OCI-LY3 (cell line): Measurements from ENCODE around the gene STARD13.

Experiments
- CTCF ChIP-seq: fragments of 200-600, 300-600 bp; sonication (generic); IDR thresholded peaks from 2 replicates; pipeline ENCODE4 v1.5.1; 2014; ENCODE audit warnings: antibody characterized with exemption, low read length, low read depth
- EZH2phosphoT487 ChIP-seq: fragments of 200-600 bp; shearing (Covaris generic); IDR thresholded peaks from 2 replicates; pipeline ENCODE4 v1.6.1; 2018; ENCODE audit warnings: antibody characterized with exemption, mixed run types, low read depth

GRCh38 chr13:33174491-33174890 lies 111.1 kb downstream of the STARD13 start:
- TF ChIP-seq CTCF: no peak
- no peak for TF ChIP-seq EZH2phosphoT487
